HepG2 (cell line): Measurements from ENCODE around the gene ZMYND19. TPM values are rescaled to one million over a fixed set of nuclear protein-coding genes. Genes with fewer than 3 reads are reported as not detected.

ENCODE experiments used
- KLF15 ChIP-seq: sonication (generic); formaldehyde crosslinking; IDR thresholded peaks from 2 replicates; pipeline ENCODE4 v1.8.1; 2023; ENCODE audit warnings: borderline replicate concordance, mild to moderate bottlenecking, inconsistent platforms, missing genetic modification reagents, mixed read lengths
- MED1 ChIP-seq: sonication (generic); formaldehyde crosslinking; IDR thresholded peaks from 2 replicates; pipeline ENCODE4 v1.4.0; 2020; ENCODE audit warnings: missing genetic modification reagents
- NCOA1 ChIP-seq: sonication (generic); formaldehyde crosslinking; IDR thresholded peaks from 2 replicates; pipeline ENCODE4 v1.9.0; 2021; ENCODE audit warnings: missing genetic modification reagents
- TFDP1 ChIP-seq: IDR thresholded peaks from 2 replicates; pipeline ENCODE4 v1.6.1; 2016; ENCODE audit warnings: missing compliant biosample characterization, missing genetic modification reagents, borderline replicate concordance
- ZFP82 ChIP-seq: sonication (generic); formaldehyde crosslinking; IDR thresholded peaks from 2 replicates; pipeline ENCODE4 v1.5.1; 2020; ENCODE audit warnings: mild to moderate bottlenecking, missing genetic modification reagents, borderline replicate concordance
- ZNF230 ChIP-seq: sonication (generic); formaldehyde crosslinking; IDR thresholded peaks from 2 replicates; pipeline ENCODE4 v1.4.0; 2020; ENCODE audit warnings: mild to moderate bottlenecking, missing genetic modification reagents
- ZNF232 ChIP-seq: sonication (generic); formaldehyde crosslinking; IDR thresholded peaks from 2 replicates; pipeline ENCODE4 v1.4.0; 2020; ENCODE audit warnings: missing genetic modification reagents, borderline replicate concordance
- ZNF275 ChIP-seq: sonication (generic); formaldehyde crosslinking; IDR thresholded peaks from 2 replicates; pipeline ENCODE4 v1.8.0; 2022; ENCODE audit warnings: missing genetic modification reagents, mild to moderate bottlenecking, inconsistent platforms, borderline replicate concordance
- ZNF383 ChIP-seq: sonication (generic); formaldehyde crosslinking; IDR thresholded peaks from 2 replicates; pipeline ENCODE4 v1.4.0; 2020; ENCODE audit warnings: missing genetic modification reagents, mild to moderate bottlenecking, borderline replicate concordance
- ZNF441 ChIP-seq: sonication (generic); formaldehyde crosslinking; IDR thresholded peaks from 2 replicates; pipeline ENCODE4 v1.7.0; 2021; ENCODE audit warnings: missing genetic modification reagents, borderline replicate concordance
- ZNF549 ChIP-seq: sonication (generic); formaldehyde crosslinking; IDR thresholded peaks from 2 replicates; pipeline ENCODE4 v1.5.0; 2020; ENCODE audit warnings: missing genetic modification reagents
- ZNF678 ChIP-seq: sonication (generic); formaldehyde crosslinking; IDR thresholded peaks from 2 replicates; pipeline ENCODE4 v1.4.0; 2020; ENCODE audit warnings: mild to moderate bottlenecking, missing genetic modification reagents
- ZNF766 ChIP-seq: sonication (generic); formaldehyde crosslinking; IDR thresholded peaks from 2 replicates; pipeline ENCODE4 v1.5.0; 2020; ENCODE audit warnings: missing genetic modification reagents, borderline replicate concordance
- ZNF891 ChIP-seq: sonication (generic); formaldehyde crosslinking; IDR thresholded peaks from 2 replicates; pipeline ENCODE4 v1.5.0; 2020; ENCODE audit warnings: mild to moderate bottlenecking, missing genetic modification reagents
- polyA plus RNA-seq, 8 experiments: library from polyadenylated mRNA; depleted of rRNA in 3 of 8; stranded (reverse) in 7 of 8; unstranded in 1 of 8; fragments of >200 nt; fragmentation: Illumina TruSeq in 4 of 8; extraction: Trizol in 4 of 8; gene quantifications; 2 replicates each; pipeline versions ENCODE4 v1.2.1 to v1.2.3, GENCODE V29; 2011 to 2016; ENCODE audit warnings: low read depth in 4 of 8, missing spikeins in 1 of 8, mixed read lengths in 1 of 8; ENCODE audit not compliant: insufficient read depth in 1 of 8
- total RNA-seq, 5 experiments: library from RNA; depleted of rRNA; stranded (reverse); fragments of >200 nt; fragmentation: Illumina TruSeq; extraction: Trizol; gene quantifications; 2 replicates each; pipeline ENCODE4 v1.2.3, GENCODE V29; 2016; ENCODE audit warnings: low read depth in 1 of 5
- TF ChIP-seq, protein P1 (sequence below): sonication (generic); formaldehyde crosslinking; IDR thresholded peaks from 2 replicates; pipeline ENCODE4 v1.5.0; 2020; ENCODE audit warnings: mild to moderate bottlenecking, missing genetic modification reagents, borderline replicate concordance
- TF ChIP-seq, protein P2 (sequence below): sonication (generic); formaldehyde crosslinking; IDR thresholded peaks from 2 replicates; pipeline ENCODE4 v1.5.0; 2020; ENCODE audit warnings: mild to moderate bottlenecking, missing genetic modification reagents

ZMYND19 gene
- total and polyA plus RNA-seq, 2 of the 13 experiments (the other 11 are each of a cell fraction or from before 2014, with no cell fraction given) = 21.3 to 38.7 TPM

GRCh38 chr9:137578518-137579258 is 11.6 kb downstream of the ZMYND19 start, which contains the start of gene DPH7 (continued):
- TF ChIP-seq TFDP1 (CRISPR knock-in tag) (peak; percentile 80; the same call in 1 of the 2 replicates), ZNF678 (CRISPR knock-in tag) (no peak), ZNF549 (0 out of 2 replicates have a peak, but pooled peaks have one; percentile 80), MED1 (peak; percentile 75), KLF15 (no peak), NCOA1 (CRISPR knock-in tag) (peak; percentile 47; the same call in 1 of the 2 replicates), ZNF275 (no peak; the same call in 1 of the 2 replicates), ZNF766 (CRISPR knock-in tag) (peak; percentile 75; the same call in 1 of the 2 replicates), ZNF441 (CRISPR knock-in tag) (no peak; the same call in 1 of the 2 replicates), ZFP82 (CRISPR knock-in tag) (no peak; the same call in 1 of the 2 replicates), ZNF232 (0 out of 2 replicates have a peak, but pooled peaks have one; percentile 57), ZNF383 (CRISPR knock-in tag) (no peak), ZNF230 (peak; percentile 23; the same call in 1 of the 2 replicates), ZNF891 (CRISPR knock-in tag) (no peak)
- TF ChIP-seq, protein P1, sequence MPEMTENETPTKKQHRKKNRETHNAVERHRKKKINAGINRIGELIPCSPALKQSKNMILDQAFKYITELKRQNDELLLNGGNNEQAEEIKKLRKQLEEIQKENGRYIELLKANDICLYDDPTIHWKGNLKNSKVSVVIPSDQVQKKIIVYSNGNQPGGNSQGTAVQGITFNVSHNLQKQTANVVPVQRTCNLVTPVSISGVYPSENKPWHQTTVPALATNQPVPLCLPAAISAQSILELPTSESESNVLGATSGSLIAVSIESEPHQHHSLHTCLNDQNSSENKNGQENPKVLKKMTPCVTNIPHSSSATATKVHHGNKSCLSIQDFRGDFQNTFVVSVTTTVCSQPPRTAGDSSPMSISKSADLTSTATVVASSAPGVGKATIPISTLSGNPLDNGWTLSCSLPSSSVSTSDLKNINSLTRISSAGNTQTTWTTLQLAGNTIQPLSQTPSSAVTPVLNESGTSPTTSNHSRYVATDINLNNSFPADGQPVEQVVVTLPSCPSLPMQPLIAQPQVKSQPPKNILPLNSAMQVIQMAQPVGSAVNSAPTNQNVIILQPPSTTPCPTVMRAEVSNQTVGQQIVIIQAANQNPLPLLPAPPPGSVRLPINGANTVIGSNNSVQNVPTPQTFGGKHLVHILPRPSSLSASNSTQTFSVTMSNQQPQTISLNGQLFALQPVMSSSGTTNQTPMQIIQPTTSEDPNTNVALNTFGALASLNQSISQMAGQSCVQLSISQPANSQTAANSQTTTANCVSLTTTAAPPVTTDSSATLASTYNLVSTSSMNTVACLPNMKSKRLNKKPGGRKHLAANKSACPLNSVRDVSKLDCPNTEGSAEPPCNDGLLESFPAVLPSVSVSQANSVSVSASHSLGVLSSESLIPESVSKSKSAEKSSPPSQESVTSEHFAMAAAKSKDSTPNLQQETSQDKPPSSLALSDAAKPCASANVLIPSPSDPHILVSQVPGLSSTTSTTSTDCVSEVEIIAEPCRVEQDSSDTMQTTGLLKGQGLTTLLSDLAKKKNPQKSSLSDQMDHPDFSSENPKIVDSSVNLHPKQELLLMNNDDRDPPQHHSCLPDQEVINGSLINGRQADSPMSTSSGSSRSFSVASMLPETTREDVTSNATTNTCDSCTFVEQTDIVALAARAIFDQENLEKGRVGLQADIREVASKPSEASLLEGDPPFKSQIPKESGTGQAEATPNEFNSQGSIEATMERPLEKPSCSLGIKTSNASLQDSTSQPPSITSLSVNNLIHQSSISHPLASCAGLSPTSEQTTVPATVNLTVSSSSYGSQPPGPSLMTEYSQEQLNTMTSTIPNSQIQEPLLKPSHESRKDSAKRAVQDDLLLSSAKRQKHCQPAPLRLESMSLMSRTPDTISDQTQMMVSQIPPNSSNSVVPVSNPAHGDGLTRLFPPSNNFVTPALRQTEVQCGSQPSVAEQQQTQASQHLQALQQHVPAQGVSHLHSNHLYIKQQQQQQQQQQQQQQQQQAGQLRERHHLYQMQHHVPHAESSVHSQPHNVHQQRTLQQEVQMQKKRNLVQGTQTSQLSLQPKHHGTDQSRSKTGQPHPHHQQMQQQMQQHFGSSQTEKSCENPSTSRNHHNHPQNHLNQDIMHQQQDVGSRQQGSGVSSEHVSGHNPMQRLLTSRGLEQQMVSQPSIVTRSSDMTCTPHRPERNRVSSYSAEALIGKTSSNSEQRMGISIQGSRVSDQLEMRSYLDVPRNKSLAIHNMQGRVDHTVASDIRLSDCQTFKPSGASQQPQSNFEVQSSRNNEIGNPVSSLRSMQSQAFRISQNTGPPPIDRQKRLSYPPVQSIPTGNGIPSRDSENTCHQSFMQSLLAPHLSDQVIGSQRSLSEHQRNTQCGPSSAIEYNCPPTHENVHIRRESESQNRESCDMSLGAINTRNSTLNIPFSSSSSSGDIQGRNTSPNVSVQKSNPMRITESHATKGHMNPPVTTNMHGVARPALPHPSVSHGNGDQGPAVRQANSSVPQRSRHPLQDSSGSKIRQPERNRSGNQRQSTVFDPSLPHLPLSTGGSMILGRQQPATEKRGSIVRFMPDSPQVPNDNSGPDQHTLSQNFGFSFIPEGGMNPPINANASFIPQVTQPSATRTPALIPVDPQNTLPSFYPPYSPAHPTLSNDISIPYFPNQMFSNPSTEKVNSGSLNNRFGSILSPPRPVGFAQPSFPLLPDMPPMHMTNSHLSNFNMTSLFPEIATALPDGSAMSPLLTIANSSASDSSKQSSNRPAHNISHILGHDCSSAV = no peak
- TF ChIP-seq, protein P2, sequence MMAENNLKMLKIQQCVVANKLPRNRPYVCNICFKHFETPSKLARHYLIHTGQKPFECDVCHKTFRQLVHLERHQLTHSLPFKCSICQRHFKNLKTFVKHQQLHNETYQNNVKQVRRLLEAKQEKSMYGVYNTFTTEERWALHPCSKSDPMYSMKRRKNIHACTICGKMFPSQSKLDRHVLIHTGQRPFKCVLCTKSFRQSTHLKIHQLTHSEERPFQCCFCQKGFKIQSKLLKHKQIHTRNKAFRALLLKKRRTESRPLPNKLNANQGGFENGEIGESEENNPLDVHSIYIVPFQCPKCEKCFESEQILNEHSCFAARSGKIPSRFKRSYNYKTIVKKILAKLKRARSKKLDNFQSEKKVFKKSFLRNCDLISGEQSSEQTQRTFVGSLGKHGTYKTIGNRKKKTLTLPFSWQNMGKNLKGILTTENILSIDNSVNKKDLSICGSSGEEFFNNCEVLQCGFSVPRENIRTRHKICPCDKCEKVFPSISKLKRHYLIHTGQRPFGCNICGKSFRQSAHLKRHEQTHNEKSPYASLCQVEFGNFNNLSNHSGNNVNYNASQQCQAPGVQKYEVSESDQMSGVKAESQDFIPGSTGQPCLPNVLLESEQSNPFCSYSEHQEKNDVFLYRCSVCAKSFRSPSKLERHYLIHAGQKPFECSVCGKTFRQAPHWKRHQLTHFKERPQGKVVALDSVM = peak; percentile 73
